Daoy (cell line): ENCODE data around the gene PFKFB2. TPM values are rescaled to one million over a fixed set of nuclear protein-coding genes. Genes with fewer than 3 reads are reported as not detected.
"Not testable (repeated sequence)": the region's sequence is repeated elsewhere in the genome, so short reads cannot be mapped to it uniquely, and the experiment has no call there.

Experiments
- DNase-seq: peaks from one replicate; pipeline ENCODE4 v3.0.0-alpha.2; 2015; ENCODE audit warnings: low read depth
- total RNA-seq: library from RNA; depleted of rRNA; stranded (reverse); fragments of >200 nt; shearing (Covaris generic); gene quantifications from 2 replicates; pipeline ENCODE4 v1.2.3, GENCODE V29; 2014

Gene PFKFB2
- total RNA-seq, 1 experiment from 2014 or later: 2.2 TPM

- DNase-seq: no peak
Observed at GRCh38 chr1:207039380-207040180, 13.5 kb upstream of the PFKFB2 start.

GRCh38 chr1:207040181-207040533 is 12.9 kb upstream of the PFKFB2 start:
- no peak for DNase-seq

- DNase-seq: not testable (repeated sequence)
Observed at GRCh38 chr1:207041397-207041796, 11.7 kb upstream of the PFKFB2 start.

DNA sequence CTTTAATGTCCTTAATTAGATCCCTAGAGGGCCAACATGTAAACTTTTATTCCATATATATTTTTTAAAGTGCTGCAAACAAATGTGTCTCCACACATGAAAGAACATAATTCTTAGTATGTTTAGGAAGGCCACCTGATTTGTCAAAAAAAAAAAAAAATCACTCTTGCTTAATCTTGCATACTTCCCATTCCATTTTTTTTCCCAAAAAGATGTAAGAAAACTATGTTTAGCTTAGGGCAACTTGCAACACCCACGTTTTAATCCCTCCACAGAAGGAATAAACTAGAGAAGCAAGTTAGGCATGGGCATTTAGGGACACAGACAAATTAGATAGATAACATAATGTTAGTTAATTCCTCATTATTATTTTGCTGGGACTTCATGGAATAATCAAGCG is 7.6 kb upstream of the PFKFB2 start:
- DNase-seq: no peak

DNA sequence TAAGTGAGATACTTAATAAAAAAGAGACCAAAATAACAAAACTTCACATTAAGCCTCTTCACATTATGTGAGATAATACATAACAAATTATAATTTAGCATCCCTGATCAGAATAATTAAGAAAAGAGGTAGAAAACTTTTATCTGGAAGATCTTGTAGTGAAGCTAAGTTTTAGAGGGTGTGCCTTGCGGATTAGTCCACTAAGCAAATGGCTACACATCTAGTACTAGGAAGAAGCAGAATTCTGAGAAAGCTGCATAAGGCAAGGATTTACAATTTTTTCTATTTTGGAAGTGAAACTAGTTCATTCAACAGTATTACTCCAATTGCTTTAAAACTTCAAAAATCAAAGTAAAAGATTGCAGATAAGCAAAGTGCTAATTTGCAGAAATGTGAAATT is 5.6 kb upstream of the PFKFB2 start:
- no peak for DNase-seq

DNA sequence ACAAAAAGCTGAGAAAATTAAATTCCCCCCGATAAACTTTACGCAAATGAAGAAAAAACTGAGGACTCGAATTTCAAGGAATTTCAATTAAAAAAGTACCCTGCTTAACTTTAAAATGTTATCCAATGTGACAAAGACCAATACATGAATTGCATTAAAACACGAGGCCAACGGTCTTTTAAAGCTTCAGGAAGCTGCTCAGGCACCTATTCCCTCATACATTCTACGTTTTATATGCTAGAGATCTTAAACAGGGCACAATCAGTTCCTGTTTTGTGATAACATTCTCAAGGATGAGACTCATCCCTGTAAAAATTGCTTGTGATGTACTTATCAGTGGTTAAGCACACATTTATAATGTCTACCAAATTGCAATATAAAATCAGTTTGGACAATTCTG is 5.0 kb upstream of the PFKFB2 start:
- no peak for DNase-seq

- DNase-seq: no peak
Observed at GRCh38 chr1:207049054-207049453, 4.0 kb upstream of the PFKFB2 start.

DNA sequence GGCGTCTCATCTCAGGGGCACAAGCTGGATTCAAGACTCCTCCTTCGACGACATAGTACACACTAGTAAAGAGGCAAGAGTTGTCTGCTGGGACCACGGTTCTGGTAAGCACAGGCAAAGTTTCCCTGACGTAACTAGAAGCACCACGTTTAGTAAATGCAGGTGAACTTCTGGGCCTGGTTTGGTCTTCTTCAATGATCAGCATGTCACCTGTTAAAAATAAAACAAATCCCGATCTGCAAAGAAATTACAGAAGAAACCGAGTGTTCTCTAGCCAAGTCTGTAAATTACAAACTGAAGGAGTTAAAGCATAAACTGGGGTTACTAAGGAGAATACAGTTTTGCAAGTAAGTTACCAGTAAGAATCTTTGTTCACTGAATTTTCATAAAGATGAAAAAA is 3.6 kb upstream of the PFKFB2 start:
- DNase-seq: no peak

- peak; percentile 37 for DNase-seq
Observed at GRCh38 chr1:207049974-207050391, 3.1 kb upstream of the PFKFB2 start.

DNA sequence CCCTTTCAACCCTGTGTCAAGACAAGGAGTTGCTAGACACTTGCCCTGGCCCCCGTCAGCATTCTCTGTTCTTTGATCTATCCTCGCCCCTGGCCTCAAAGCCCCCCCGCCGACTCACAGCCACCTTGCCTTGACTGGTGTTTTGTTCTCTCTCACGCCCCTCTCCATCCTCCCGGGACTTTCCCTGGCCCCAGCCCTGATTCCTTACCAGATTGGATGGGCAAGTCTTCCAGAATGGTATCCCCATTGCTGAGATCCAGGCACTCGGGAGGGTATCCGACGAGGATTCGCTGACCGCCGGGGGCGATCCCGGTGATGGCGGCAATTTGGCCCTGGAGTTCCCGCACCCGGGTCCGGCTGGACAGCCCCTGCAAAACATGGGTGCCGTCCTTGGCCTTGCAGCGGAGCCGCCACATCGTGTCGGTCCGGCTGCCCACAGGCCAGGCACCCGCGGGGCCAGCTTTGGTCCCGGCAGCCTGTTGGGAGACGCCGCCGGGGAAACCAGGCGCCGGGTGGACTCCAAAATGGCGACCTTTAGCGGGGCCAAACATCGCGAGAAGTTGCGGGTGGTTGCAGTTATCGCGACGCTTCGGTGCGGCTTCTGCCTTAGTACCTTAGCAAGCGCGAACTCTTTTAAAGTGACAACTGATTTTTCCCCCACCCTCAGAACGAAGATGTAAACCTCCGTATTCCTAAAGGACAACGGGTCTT is 2.4 kb upstream of the PFKFB2 start:
- peak; percentile 93 for DNase-seq

GRCh38 chr1:207051191-207051943 is 1.7 kb upstream of the PFKFB2 start, which contains the start of gene YOD1:
YOD1 (minus strand) TSS chr1:207051208; CDS start chr1:207051030, 178 bp downstream.
- DNase-seq: peak; percentile 74

- no peak for DNase-seq
Observed at GRCh38 chr1:207054491-207054890, 1.4 kb downstream of the PFKFB2 start.

GRCh38 chr1:207055386-207056001 is 2.4 kb downstream of the PFKFB2 start:
- no peak for DNase-seq

DNA sequence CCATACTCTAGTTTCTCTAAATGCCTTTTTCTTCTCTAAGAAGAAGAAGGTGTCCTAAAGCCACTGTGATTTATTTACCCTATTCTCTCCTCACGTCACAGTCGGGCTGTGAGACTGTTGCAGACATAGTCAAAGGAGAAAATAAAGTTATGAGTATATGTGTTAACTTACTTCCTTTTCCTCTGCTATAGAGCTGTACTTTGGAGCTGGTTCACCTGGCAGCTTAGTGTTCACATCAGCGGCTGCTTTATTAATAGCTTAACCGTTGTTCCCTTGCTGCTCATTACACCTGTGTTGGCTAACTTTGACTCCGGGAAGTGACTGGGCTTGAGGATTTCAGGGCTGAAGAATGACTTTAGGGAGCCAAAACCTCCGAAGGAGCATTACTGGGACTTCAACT is 3.6 kb downstream of the PFKFB2 start:
- no peak for DNase-seq

DNA sequence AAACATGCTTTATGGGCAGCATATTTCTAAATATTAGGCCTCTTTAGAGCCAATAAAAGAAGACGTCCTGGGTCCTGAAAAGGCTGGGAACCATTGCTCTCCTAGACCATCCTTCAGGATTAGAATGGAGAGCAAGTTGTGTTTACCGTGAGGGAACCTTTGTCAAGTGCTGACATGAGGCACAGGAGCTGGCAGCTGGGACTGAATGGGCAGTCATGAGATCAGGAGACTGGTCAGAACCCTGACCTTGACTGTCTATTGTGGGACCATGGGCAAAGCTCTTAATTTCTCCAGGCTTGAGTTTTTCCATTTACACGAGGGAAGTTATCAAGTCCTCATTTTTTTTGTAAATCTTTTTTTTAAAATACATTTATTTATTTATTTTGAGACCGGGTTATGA is 5.2 kb downstream of the PFKFB2 start:
- no peak for DNase-seq

DNA sequence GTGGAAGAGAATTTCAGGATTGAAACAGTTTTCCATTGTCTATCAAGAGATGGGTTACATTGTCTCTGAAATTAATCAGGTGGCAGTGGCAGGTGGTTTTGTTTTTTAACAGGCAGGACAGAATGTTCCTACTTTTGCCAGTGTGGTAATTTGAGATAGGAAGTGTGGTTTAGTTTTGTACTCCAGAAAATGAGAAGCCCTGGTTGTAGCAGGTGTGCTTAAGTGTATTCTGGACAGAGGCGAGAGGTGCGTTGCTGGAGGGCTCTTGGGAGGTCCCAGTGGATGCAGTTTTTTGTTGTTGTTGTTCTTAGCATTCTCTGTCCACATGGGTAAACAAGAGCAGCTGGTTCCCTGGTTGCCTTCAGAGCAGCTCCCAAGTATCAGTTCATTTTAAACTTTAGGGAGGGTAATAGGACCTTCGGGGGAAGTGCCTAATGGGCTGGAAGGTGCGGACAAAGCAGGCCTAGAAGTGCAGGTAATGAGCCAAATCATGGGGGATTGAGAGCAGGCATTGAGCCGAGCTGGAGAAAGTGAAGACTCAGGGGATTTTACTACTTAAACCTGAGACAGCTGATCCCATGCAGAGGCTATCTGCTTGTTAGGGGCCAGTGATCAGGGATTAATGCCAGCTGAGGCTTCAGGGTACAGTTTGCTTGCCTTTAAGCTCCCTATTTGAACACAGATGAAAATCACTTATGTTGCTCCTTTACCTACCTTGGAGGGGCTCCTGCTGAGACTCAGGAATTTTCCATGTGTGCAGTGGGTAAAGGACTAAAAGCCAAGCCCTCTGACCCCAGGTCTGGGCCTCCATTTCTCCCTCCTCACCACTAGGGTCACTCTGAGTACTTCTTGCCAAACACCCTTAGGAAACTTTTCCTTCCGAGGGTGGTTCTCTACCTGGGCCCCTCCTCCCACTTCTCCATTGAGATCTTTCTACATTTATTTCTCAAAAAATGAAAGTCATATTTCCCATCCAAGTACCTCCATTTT is 6.1 kb downstream of the PFKFB2 start:
- DNase-seq: no peak

GRCh38 chr1:207059881-207060280 is 6.8 kb downstream of the PFKFB2 start:
- DNase-seq: no peak

DNA sequence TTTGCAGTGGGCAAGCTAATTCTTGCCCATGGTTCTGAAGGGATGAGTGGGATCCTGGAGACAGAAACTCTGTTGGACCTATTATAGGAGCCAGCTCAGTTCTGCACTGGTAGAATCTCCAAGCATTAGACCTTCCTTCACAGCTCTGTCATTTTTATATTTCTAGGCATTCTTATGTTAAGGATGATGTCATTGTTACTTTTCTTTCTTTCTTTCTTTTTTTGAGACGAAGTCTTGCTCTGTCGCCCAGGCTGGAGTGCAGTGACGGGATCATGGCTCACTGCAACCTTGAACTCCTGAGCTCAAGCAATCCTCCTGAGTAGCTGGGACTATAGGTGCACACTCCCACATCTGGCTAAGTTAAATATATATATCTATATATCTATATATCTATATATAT is 7.5 kb downstream of the PFKFB2 start:
- no peak for DNase-seq

DNA sequence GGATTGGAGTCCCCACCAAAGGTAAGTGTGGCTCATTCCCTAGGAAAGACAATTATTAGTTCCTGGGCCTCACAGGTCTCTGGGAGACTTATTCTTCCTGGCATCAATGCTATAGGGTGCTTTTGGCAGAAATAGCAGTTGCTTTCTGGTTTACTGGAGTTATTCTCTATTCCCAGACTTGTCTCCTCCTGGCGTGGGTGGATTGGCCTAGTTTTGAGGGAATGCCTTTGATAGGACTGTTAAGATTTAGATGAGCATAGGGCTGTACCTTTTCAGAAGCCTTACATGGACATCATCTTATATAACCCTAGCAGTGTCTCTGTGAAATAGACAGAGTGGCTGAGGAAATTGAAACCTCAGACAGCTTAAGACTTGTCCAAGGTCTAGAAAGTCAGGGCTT is 9.0 kb downstream of the PFKFB2 start:
- DNase-seq: no peak

- DNase-seq: no peak
Observed at GRCh38 chr1:207063014-207063413, 9.9 kb downstream of the PFKFB2 start.

DNA sequence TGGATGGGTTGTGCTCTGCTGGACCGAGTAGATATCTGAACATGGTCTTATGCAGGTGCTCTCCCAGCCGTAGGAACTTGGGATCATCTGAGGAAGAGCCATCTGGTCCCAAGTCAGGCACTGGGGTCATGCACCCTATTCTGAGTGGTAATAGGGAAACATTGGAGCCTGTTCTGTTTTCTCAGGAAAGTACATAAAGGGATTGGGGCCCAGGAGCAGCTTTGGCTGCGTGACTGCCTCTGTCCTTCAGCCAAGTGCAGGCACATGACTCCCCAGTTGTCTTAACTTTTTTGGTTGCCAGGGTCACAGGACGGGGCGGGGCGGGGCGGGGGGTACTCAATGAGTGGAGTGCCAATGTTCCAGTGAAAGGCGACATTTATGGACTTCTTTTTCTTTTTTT is 11.5 kb downstream of the PFKFB2 start:
- no peak for DNase-seq
